GM18858 (cell line): ENCODE data around the gene GNG2.

Source experiments
- ATAC-seq: cut with Tn5 transposase; IDR thresholded peaks from one replicate; pipeline ENCODE4 v1.9.1; 2021; ENCODE audit not compliant: unreplicated experiment

Gene GNG2

GRCh38 chr14:51860164-51860824 lies at the start of gene GNG2:
TSS of gene GNG2 (plus strand) at chr14:51860612. CDS start at chr14:51950679, 90,067 bp downstream.
- ATAC-seq: peak; percentile 84

GRCh38 chr14:51811706-51812105 lies 48.7 kb upstream of the GNG2 start:
- no peak for ATAC-seq

- no peak for ATAC-seq
These were observed 44.4 kb upstream of the GNG2 start for GRCh38 chr14:51816031-51816430.

GRCh38 chr14:51817326-51817725 lies 43.1 kb upstream of the GNG2 start:
- no peak for ATAC-seq

GRCh38 chr14:51818748-51819380 lies 41.5 kb upstream of the GNG2 start:
- no peak for ATAC-seq

GRCh38 chr14:51821822-51822221 lies 38.6 kb upstream of the GNG2 start:
- no peak for ATAC-seq

- no peak for ATAC-seq
These were observed 37.9 kb upstream of the GNG2 start for GRCh38 chr14:51822499-51822898.

GRCh38 chr14:51823706-51824105 lies 36.7 kb upstream of the GNG2 start:
- ATAC-seq: no peak

GRCh38 chr14:51824191-51824590 lies 36.2 kb upstream of the GNG2 start:
- ATAC-seq: no peak

GRCh38 chr14:51825926-51826325 lies 34.5 kb upstream of the GNG2 start:
- no peak for ATAC-seq

- peak; percentile 94 for ATAC-seq
These were observed 32.2 kb upstream of the GNG2 start for GRCh38 chr14:51828017-51828797.

GRCh38 chr14:51834240-51834639 lies 26.2 kb upstream of the GNG2 start:
- ATAC-seq: no peak

- no peak for ATAC-seq
These were observed 24.0 kb upstream of the GNG2 start for GRCh38 chr14:51836417-51836816.

- ATAC-seq: no peak
These were observed 16.1 kb upstream of the GNG2 start for GRCh38 chr14:51844081-51844881.

GRCh38 chr14:51845811-51846210 lies 14.6 kb upstream of the GNG2 start:
- no peak for ATAC-seq

GRCh38 chr14:51846631-51847488 lies 13.6 kb upstream of the GNG2 start:
- peak; percentile 75 for ATAC-seq

GRCh38 chr14:51847489-51847796 lies 13.0 kb upstream of the GNG2 start:
- ATAC-seq: no peak

GRCh38 chr14:51848120-51848519 lies 12.3 kb upstream of the GNG2 start:
- ATAC-seq: no peak

GRCh38 chr14:51849097-51849496 lies 11.3 kb upstream of the GNG2 start:
- no peak for ATAC-seq

GRCh38 chr14:51850651-51851050 lies 9.8 kb upstream of the GNG2 start:
- ATAC-seq: no peak
